ENCODE measurements around the gene SYCP2. TPM values are rescaled to one million over a fixed set of nuclear protein-coding genes. Genes with fewer than 3 reads are reported as not detected.
"Not testable (repeated sequence)": the region's sequence is repeated elsewhere in the genome, so short reads cannot be mapped to it uniquely, and the experiment has no call there.

SYCP2 gene
- total RNA-seq, 2 donors from 2014 or later = 1.8 to 2.2 TPM

DNA sequence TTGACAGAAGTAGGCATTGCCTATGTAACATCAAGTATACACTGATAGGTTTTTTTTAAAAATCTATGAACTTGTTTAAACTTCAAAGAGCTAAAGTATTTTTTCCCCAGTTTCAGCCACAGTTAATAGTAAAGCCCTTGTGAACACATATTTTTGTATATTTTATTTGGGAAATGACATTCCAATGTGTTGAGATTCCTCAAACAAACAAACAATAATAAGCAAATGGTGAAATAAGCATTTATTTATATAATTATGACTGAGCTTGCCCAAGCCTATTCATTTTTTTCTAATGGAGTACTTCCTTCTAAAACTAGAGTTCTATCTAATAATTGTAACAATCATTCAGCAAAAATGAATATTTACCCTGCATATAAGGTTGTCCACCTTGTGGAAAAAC, 12.5 kb downstream of the SYCP2 start:
- intact Hi-C loops (cut with DNase I) = no loop called here
- ATAC-seq (no peak), DNase-seq (no peak)

DNA sequence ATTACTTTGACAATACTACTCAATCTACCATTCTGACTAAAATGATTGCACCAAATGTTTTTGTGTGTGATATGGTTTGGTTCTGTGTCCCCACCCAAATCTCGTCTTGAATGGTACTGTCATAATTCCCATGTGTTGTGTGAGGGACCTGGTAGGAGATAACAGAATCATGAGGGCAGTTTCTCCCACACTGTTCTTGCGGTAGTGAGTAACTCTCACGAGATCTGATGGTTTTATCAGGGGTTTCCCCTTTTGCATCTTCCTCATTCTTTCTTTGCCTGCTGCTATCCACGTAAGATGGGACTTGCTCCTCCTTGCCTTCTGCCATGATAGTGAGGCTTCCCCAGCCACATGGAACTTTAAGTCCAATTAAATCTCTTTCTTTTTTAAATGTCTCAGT, 20.8 kb downstream of the SYCP2 start:
- ATAC-seq = no peak
- intact Hi-C loops (cut with DNase I) = no loop called here
- DNase-seq = no peak

DNA sequence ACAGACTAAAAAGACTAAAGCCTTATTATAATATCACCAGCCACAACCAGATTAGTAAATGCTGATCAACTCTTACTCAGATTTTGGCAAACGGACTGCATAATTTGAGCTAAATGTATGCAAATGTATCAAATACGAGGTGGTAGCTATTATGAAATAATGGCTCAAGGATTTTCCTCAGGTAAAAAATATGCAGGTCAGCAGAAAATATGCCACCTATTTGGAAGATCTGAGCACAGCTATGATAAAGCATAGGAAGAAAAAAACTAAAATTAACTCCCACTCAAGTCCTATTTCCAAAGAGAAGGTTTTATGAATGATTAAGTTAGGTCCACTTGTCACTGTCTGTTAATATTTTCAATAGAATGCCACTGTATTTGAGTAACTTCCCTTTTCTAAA, 22.4 kb downstream of the SYCP2 start:
- intact Hi-C loops (cut with DNase I) = no loop called here
- DNase-seq (no peak), ATAC-seq (no peak)

DNA sequence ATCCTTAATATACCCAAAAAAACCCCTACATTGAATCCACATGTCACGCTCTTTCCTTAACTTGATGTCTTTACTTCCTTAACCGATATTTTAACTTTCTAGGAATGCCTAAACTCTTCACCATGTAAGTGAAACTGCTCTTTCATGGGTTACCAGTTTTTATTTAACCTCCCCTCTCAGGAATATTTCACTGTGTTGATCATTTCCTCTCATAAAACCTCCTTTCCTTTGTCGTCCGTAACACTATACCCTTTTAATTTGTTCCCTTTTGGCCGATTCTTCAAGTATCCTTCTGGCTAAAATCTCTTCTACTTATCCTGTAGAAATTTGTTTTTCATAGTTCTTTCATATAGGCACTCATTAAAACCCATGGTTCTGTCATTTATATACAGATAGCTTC, 24.6 kb downstream of the SYCP2 start:
- DNase-seq = no peak
- intact Hi-C loops (cut with DNase I) = no loop called here

DNA sequence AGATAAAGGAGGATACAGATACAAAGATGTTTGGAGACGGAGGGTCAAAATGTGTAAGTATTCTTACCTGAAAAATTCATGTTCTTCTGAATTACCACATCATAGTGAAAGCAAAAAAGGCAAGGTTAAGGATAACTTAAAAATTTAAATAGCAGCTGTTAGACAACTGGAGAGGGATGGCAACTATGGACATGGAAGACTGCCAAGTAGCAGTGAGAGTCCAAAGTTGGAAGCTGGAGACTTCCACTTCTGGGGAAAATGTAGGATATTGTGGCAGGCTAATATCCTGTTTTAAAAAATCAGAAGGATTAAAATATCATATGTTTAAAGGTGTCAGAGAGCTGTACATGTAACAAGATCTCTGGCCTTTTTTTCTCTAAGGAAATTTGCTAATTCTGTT, 29.8 kb downstream of the SYCP2 start:
- DNase-seq (no peak), ATAC-seq (no peak)
- intact Hi-C loops (cut with DNase I) = no loop called here

More for the DNA sequence above, 24.6 kb downstream of the SYCP2 start:
- no peak for ATAC-seq

DNA sequence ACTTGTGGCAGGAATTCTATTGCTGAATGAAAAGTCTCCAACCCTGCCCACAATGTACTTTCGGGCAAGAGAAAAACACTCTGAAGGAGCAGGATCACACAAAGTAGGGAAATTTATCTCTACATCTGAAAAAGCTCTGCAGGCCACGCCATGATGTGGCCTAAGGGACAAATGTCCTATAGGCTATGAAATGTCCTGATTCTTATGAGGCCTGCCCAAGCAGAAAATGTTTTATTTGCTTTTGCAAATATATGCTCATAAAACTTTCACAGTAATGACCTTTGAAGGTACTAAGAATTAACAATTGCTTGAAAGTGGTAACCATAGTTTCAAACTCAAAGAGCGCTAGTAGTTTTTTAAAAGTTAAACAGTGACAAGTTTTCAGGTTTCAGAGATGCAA, 31.0 kb downstream of the SYCP2 start:
- intact Hi-C loops (cut with DNase I) = no loop called here
- ATAC-seq = no peak
- DNase-seq = no peak

DNA sequence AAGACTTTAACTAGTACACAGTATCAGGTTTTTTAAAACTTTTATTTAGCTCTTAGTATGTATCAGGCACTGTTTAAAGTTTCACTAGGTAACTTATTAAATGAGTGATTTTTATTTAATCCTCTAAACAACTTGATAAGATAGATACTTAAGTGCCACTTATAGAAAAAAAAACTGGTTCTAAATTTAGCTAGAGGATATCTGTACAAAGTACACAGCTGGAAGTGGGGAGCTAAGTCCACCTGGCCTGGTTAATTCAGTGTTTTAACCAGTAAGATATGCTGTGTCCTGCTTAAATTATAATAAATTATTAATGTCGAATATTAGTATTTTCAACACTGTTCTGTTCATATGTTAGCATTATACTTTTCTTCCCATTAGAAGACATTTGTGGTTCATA, 37.5 kb downstream of the SYCP2 start:
- DNase-seq = no peak
- ATAC-seq = no peak

DNA sequence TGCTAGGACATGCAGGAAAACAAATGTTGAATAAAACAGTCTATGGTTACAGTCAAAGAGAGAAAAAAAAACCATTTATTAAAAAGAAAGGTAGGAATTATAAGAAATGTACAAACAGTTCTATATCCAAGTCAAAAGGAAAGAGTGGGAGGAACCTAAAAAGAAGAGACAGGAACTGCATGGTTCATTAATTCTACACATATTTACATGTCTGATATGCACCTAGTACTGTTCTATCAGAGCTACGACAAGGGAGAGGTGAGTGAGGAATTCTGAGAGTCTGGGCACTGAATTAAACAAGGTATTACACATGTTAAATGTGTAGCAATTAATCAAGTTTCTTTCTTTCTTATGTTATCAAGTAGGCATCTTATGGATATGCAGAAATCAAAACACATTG, 41.9 kb downstream of the SYCP2 start:
- intact Hi-C loops (cut with DNase I) = no loop called here
- no peak for ATAC-seq
- no peak for DNase-seq

More for the DNA sequence above, 37.5 kb downstream of the SYCP2 start:
- intact Hi-C loops (cut with DNase I) = no loop called here

DNA sequence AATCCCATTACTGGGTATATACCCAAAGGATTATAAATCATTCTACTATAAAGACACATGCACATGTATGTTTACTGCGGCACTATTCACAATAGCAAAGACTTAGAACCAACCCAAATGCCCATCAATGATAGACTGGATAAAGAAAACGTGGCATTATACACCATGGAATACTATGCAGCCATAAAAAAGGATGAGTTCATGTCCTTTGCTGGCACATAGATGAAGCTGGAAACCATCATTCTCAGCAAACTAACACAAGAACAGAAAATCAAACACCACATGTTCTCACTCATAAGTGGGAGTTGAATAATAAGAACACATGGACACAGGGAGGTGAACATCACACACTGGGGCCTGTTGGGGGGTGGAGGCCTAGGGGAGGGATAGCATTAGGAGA, 43.4 kb downstream of the SYCP2 start:
- ATAC-seq; DNase-seq; intact Hi-C loops (cut with DNase I): not testable (repeated sequence)

DNA sequence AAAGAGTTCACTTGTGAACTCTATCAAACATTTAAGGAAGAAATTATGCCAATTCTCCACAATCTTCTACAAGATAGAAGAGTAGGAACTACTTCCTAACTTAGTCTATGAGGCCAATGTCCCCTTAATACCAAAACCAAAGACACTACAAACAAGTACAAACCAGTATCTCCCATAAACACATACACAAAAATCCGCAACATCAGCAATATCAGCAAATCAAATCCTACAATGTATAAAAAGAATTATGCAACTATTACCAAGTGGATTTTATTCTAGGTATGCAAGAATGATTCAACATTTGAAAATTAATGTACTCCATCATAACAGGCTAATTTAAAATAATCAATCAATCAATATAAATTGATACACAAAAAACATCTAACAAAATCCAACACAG, 45.4 kb downstream of the SYCP2 start:
- intact Hi-C loops (cut with DNase I) = no loop called here
- DNase-seq = no peak
- no peak for ATAC-seq

DNA sequence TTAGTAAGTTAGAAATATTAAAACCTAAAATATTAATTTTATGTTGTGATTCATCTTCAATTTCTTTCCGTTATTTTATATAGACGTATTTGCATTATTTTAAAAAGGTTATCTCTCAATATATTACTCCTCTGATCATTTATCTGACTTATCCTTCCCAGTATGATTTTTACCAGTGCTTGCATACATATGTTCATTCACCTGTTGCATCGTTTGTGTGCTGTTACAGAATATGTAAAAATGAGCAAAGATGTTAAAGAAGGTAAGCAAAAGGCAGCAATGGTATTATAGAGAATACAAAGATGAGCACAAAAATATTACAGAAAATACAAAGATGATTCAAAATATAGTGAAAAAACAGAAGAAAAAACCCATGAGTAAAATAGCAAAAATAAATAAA, 48.9 kb downstream of the SYCP2 start:
- intact Hi-C loops (cut with DNase I) = no loop called here
- DNase-seq (no peak), ATAC-seq (no peak)

DNA sequence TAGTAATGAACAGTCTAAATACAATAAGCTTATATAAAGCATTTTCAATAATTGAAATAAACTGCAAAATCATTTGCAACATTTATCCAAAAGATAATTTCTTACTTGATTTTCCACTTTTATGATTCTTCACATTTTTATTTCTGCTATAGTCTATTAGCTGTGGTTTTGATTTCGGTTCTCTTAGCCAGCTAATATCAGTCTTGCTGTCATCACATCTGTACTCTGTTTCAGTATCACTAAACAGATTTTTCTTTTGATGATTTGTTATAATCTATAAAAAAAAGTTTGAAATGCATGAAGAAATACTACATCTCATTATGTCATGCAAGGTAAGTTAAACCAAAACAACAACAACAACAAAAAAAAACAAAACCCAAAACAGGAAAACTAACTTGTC, 53.2 kb downstream of the SYCP2 start:
- ATAC-seq (no peak), DNase-seq (no peak)
- intact Hi-C loops (cut with DNase I) = no loop called here

DNA sequence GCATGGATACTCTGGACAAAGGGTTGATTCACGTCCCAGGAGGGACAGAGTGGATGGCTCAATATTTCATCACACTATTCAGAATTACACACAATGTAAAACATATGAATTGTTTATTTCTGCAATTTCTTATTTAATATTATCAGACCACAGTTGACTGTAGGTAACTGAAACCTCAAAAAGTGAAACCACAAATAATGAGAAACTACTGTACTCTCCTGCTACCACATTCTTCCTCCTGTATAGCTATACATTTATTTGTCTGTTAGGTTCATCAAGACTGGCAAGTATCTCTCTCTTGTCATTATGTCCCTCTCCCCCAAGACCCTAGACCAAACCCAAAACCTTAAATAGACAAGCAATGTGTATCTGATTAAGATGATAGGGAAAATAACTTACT, 60.0 kb downstream of the SYCP2 start:
- DNase-seq (no peak), ATAC-seq (no peak)
- intact Hi-C loops (cut with DNase I) = no loop called here

DNA sequence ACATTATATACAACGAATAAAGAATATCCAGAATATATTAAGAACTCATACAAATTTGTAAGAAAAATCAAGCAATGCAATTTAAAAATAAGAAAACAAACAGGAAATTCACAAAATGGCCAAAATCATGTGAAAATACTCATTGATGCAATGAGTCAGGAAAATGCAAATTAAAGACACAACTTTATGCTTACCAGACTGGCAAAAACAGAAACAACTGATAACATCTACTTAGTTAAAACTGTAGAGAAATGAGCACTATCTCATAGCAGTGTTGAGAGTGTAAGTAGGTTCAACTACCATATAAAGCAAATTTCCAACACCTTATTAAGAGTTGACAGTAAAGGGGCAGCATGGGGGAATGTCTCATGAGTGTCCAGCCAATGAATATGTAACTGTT, 62.3 kb downstream of the SYCP2 start:
- intact Hi-C loops (cut with DNase I) = no loop called here
- DNase-seq = no peak
- ATAC-seq = no peak

DNA sequence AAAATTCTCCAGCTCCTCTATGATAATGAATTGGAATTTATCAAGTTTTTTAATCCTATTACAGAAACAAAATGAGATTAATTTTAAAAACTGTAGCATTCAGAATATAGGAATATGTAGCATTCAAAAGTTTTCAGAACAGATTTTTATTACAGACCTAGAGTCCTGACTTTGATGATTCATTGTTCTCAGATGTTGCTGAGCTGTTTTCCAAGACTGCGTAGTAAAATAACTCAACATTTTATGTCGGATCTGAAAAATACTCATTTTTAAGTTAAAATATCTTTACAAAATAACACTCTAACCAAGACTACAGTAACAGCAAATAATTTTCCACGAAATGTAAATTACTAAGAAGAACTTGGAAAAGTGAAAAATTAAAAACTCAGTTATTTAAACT, 67.1 kb downstream of the SYCP2 start:
- intact Hi-C loops (cut with DNase I) = no loop called here
- DNase-seq (no peak), ATAC-seq (no peak)

DNA sequence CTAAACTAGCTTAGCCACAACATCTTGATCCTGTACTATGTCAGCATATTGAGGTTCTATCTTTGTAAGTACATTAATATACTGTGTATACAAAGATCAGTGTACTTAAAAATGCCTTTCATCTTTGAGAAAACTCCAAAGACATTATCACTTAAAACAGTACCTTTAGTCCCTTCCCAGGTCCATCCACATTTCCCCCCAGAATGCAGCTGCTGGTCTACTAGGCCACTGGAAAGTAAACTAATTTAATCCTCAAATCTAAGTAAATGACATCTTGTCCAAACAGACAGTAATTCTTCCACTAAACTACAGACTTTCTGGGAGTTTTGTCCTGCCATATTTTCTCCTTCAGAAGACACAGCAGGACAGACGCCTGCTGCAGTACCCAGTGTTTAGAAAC, 68.7 kb downstream of the SYCP2 start:
- ATAC-seq = no peak
- intact Hi-C loops (cut with DNase I) = no loop called here

DNA sequence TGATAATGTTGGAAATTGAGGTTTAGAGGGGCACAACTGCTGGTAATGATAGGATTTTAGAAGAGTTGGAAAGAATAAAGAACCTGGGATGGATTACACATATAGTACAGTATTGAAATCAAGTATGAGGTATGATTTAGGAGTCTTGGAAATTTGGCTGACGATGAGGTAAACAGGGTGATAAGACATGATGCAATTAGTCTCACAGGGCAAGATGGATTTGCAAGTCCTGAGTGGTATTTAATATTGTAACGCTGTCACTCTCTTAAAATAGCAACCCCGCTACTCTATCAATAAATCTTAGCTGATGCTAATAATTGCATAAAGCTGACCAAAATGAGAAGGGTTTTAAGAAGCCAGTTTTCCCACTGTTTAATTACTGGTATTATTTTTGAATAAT, 70.4 kb downstream of the SYCP2 start:
- intact Hi-C loops (cut with DNase I) = no loop called here
- ATAC-seq = no peak
- DNase-seq = no peak

More for the DNA sequence above, 68.7 kb downstream of the SYCP2 start:
- DNase-seq = no peak

DNA sequence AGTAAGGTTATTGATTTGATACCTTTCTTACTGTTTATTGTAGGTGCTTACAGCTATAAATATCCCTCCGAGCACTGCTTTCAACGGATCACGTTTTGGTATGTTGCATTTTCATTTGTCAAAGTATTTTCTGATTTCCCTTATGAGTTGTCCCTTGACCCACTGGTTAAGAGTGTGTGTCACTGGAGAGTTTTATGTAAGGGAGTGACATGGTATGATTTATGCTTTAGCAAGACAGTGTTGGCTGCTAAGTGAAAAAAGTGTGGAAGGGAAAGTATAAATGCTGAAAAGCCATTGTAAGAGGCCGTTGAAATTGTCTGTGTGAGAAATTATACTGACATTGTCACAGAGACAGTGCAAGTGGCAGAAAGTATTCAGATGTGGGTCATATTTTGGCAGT, 72.0 kb downstream of the SYCP2 start:
- ATAC-seq (no peak), DNase-seq (no peak)
- intact Hi-C loops (cut with DNase I) = no loop called here

DNA sequence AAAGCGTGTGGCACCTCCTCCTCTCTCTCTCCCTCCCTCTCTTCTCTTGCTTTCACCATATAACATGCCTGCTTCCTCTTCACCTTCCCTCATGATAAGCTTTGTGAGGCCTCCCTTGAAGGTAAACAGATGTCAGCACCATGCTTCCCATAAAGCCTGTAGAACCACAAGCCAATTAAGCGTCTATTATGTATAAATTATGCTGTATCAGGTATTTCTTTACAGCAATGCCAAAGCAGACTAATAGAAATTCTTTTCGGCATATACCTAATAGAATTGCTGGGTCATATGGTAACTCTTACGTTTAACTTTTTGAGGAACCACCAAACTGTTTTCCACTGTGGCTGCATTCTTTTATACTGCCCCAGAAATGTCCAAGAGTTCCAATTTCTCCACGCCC, 75.0 kb downstream of the SYCP2 start:
- DNase-seq (no peak), ATAC-seq (no peak)
- intact Hi-C loops (cut with DNase I) = no loop called here

DNA sequence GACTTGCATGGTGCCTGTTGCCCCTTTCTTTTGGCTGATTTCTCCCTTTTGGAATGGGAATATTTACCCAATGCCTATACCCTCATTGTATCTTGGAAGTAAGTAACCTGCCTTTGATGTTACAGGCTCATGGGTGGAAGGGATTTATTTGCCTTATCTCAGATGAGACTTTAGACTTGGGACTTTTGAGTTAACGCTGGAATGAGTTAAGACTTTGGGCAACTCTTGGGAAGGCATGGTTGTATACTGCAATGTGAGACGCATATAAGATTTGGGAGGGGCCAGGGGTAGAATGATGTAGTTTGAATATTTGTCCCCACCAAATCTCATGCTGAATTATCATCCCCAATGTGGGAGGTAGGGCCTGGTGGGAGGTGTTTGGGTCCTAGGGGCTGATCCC, 75.5 kb downstream of the SYCP2 start:
- intact Hi-C loops (cut with DNase I) = no loop called here
- ATAC-seq (no peak), DNase-seq (no peak)

DNA sequence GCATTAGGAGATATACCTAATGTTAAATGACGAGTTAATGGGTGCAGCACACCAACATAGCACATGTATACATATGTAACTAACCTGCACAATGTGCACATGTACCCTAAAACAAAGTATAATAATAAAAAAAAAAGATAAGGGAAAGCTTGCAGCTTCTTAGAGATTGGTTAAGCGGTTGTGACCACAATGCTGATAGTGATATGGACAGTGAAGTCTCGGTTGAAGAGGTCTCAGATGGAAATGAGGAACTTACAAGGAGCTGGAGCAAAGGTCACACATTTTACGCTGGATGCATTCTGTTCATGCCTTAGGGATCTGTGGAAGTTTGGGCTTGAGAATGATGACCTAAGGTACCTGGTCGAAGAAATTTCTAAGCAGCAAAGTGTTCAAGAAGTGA, 76.5 kb downstream of the SYCP2 start:
- ATAC-seq; intact Hi-C loops (cut with DNase I); DNase-seq: not testable (repeated sequence)

DNA sequence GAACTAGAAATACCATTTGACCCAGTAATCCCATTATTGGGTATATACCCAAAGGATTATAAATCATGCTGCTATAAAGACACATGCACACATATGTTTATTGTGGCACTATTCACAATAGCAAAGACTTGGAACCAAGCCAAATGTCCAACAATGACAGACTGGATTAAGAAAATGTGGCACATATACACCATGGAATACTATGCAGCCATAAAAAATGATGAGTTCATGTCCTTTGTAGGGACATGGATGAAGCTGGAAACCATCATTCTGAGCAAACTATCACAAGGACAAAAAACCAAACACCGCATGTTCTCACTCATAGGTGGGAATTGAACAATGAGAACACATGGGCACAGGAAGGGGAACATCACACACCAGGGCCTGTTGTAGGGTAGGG, 76.9 kb downstream of the SYCP2 start:
- DNase-seq; ATAC-seq; intact Hi-C loops (cut with DNase I): not testable (repeated sequence)

All from left cardiac atrium (tissue), 4 donors.